GM12865 (cell line): ENCODE measurements around the gene TP63.

Experiments
- DNase-seq: peaks from one replicate; pipeline ENCODE4 v3.0.0; 2010; ENCODE audit warnings: low read depth
- H3K4me3 ChIP-seq: 2 replicates; pipeline ENCODE4 v1.5.1; 2011; ENCODE audit warnings: mild to moderate bottlenecking, low read depth, low read length, control low read depth
- CTCF ChIP-seq: IDR thresholded peaks from 2 replicates; pipeline ENCODE4 v1.5.1; 2011; ENCODE audit warnings: low read length, control low read depth, low read depth, inconsistent platforms; ENCODE audit not compliant: insufficient read depth; ENCODE audit errors: missing control alignments

TP63 gene

GRCh38 chr3:189680723-189681122 lies 49.5 kb downstream of the TP63 start:
- no peak for DNase-seq
- no peak for TF ChIP-seq CTCF
- no peak overlapping the region for H3K4me3 ChIP-seq

- no peak for TF ChIP-seq CTCF
- DNase-seq: no peak
- H3K4me3 ChIP-seq: no peak overlapping the region
These were observed 52.5 kb downstream of the TP63 start for GRCh38 chr3:189683546-189684255.

- no peak for TF ChIP-seq CTCF
- no peak overlapping the region for H3K4me3 ChIP-seq
- no peak for DNase-seq
These were observed 53.1 kb downstream of the TP63 start for GRCh38 chr3:189684317-189684716.

- no peak overlapping the region for H3K4me3 ChIP-seq
- DNase-seq: no peak
- no peak for TF ChIP-seq CTCF
These were observed 54.1 kb downstream of the TP63 start for GRCh38 chr3:189685291-189685690.

GRCh38 chr3:189685860-189686259 lies 54.7 kb downstream of the TP63 start:
- H3K4me3 ChIP-seq: no peak overlapping the region
- no peak for TF ChIP-seq CTCF
- no peak for DNase-seq

- TF ChIP-seq CTCF: no peak
- H3K4me3 ChIP-seq: no peak overlapping the region
- DNase-seq: no peak
These were observed 56.3 kb downstream of the TP63 start for GRCh38 chr3:189687475-189687874.

GRCh38 chr3:189688262-189688661 lies 57.1 kb downstream of the TP63 start:
- DNase-seq: peak; percentile 26
- no peak for TF ChIP-seq CTCF
- H3K4me3 ChIP-seq: no peak overlapping the region
